NCI-H748 treated with DMSO at 0.1 percent for 48 hours (cell line): ENCODE results near the gene LDLRAD4.

Experiments
- DNase-seq: peaks from one replicate; lab custom pipeline; 2025; lab: John Stamatoyannopoulos, UW

Gene LDLRAD4

GRCh38 chr18:13574761-13575160 lies 356.2 kb downstream of the LDLRAD4 start:
- DNase-seq: no peak

- DNase-seq: no peak
Measured at GRCh38 chr18:13576598-13576997, 358.0 kb downstream of the LDLRAD4 start.

- DNase-seq: no peak
Measured at GRCh38 chr18:13577091-13577697, 358.6 kb downstream of the LDLRAD4 start.

GRCh38 chr18:13577781-13578180 lies 359.2 kb downstream of the LDLRAD4 start:
- DNase-seq: no peak

- no peak for DNase-seq
Measured at GRCh38 chr18:13578400-13578799, 359.8 kb downstream of the LDLRAD4 start.

GRCh38 chr18:13579874-13580273 lies 361.3 kb downstream of the LDLRAD4 start:
- DNase-seq: no peak

- DNase-seq: no peak
Measured at GRCh38 chr18:13580351-13580750, 361.8 kb downstream of the LDLRAD4 start.

- no peak for DNase-seq
Measured at GRCh38 chr18:13580991-13581390, 362.4 kb downstream of the LDLRAD4 start.

- DNase-seq: no peak
Measured at GRCh38 chr18:13581496-13582177, 363.1 kb downstream of the LDLRAD4 start.

GRCh38 chr18:13582178-13582670 lies 363.7 kb downstream of the LDLRAD4 start:
- DNase-seq: no peak

GRCh38 chr18:13583576-13584550 lies 365.3 kb downstream of the LDLRAD4 start:
- DNase-seq: no peak

GRCh38 chr18:13584825-13585224 lies 366.3 kb downstream of the LDLRAD4 start:
- DNase-seq: no peak

- no peak for DNase-seq
Measured at GRCh38 chr18:13585379-13586153, 367.0 kb downstream of the LDLRAD4 start.

GRCh38 chr18:13587001-13587400 lies 368.4 kb downstream of the LDLRAD4 start:
- DNase-seq: no peak

- no peak for DNase-seq
Measured at GRCh38 chr18:13587477-13587876, 368.9 kb downstream of the LDLRAD4 start.

GRCh38 chr18:13587937-13588336 lies 369.4 kb downstream of the LDLRAD4 start:
- DNase-seq: no peak

- no peak for DNase-seq
Measured at GRCh38 chr18:13589316-13589715, 370.8 kb downstream of the LDLRAD4 start.

- DNase-seq: no peak
Measured at GRCh38 chr18:13589943-13590342, 371.4 kb downstream of the LDLRAD4 start.

GRCh38 chr18:13592246-13592645 lies 373.7 kb downstream of the LDLRAD4 start:
- no peak for DNase-seq

GRCh38 chr18:13594551-13594950 lies 376.0 kb downstream of the LDLRAD4 start:
- no peak for DNase-seq

- no peak for DNase-seq
Measured at GRCh38 chr18:13597068-13597467, 378.5 kb downstream of the LDLRAD4 start.

- no peak for DNase-seq
Measured at GRCh38 chr18:13598591-13598990, 380.0 kb downstream of the LDLRAD4 start.
